Thoracic aorta (tissue), 2 donors: ENCODE results near the gene MSRB3. TPM values are rescaled to one million over a fixed set of nuclear protein-coding genes. Genes with fewer than 3 reads are reported as not detected.

ENCODE experiments used
- ATAC-seq: fragments of 150-250 bp; one replicate; pipeline ENCODE4 v1.8.0; 2017; ENCODE audit warnings: low read depth; ENCODE audit not compliant: insufficient number of reproducible peaks, low FRiP score
- DNase-seq: peaks from one replicate; pipeline ENCODE4 v3.0.0-alpha.2; 2020; ENCODE audit warnings: low spot score
- H3K27ac ChIP-seq, 2 donors: fragments of 200-600 bp; sonication (generic); 1 replicate in 1 of 2; 2 replicates in 1 of 2; pipeline ENCODE4 v1.5.1; 2016; ENCODE audit warnings: mild to moderate bottlenecking in 2 of 2, moderate library complexity in 2 of 2
- H3K27me3 ChIP-seq: fragments of 200-600 bp; sonication (generic); replicated peaks from 2 replicates; pipeline ENCODE4 v1.6.0; 2016; ENCODE audit warnings: mild to moderate bottlenecking; ENCODE audit not compliant: insufficient read depth
- H3K36me3 ChIP-seq: fragments of 200-600 bp; sonication (generic); one replicate; pipeline ENCODE4 v1.5.1; 2016
- H3K4me1 ChIP-seq, 2 donors: fragments of 200-600 bp; sonication (generic); 1 replicate in 1 of 2; 2 replicates in 1 of 2; pipeline versions ENCODE4 v1.5.1 to v1.6.0; 2016; ENCODE audit warnings: low read depth in 2 of 2, mild to moderate bottlenecking in 1 of 2; ENCODE audit not compliant: control insufficient read depth in 1 of 2
- H3K4me3 ChIP-seq: fragments of 200-600 bp; sonication (generic); 2 replicates; pipeline ENCODE4 v1.5.1; 2016; ENCODE audit warnings: mild to moderate bottlenecking
- H3K9me3 ChIP-seq: fragments of 200-600 bp; sonication (generic); 2 replicates; pipeline ENCODE4 v1.5.1; 2016
- CTCF ChIP-seq: fragments of 200-600 bp; sonication (generic); IDR thresholded peaks from one replicate; pipeline ENCODE4 v1.5.1; 2019; ENCODE audit warnings: antibody characterized with exemption
- total RNA-seq, 2 donors: library from RNA; depleted of rRNA; stranded (reverse); fragments of >200 nt; gene quantifications; one replicate each; pipeline versions ENCODE4 v1.1.0 to v1.2.3, GENCODE V29; 2016

Gene MSRB3
- total RNA-seq, 2 donors from 2014 or later: 221 to 232 TPM

GRCh38 chr12:65300097-65300496, 21.6 kb downstream of the MSRB3 start:
- no peak for ATAC-seq
- Histone ChIP-seq H3K4me1 (peaks cover 24 to 50% of the 10 kb centered on the region in 2 donors), H3K27ac (no peak overlapping the region), H3K36me3 (no peaks in the 10 kb centered on the region), H3K9me3 (no peaks in the 10 kb centered on the region), H3K27me3 (no peaks in the 10 kb centered on the region), H3K4me3 (no peak overlapping the region)
- no peak for TF ChIP-seq CTCF
- no peak for DNase-seq

GRCh38 chr12:65300679-65301349, 22.3 kb downstream of the MSRB3 start:
- no peak overlapping the region for H3K4me3 ChIP-seq
- ATAC-seq (no peak), DNase-seq (no peak)
- peaks cover 24 to 58% of the 10 kb centered on the region in 2 donors for H3K4me1 ChIP-seq
- TF ChIP-seq CTCF: peak; percentile 30
- H3K27me3 ChIP-seq: no peaks in the 10 kb centered on the region
- H3K36me3 ChIP-seq: no peaks in the 10 kb centered on the region
- no peaks in the 10 kb centered on the region for H3K9me3 ChIP-seq
- no peak overlapping the region for H3K27ac ChIP-seq

- Histone ChIP-seq H3K27ac (no peak overlapping the region), H3K36me3 (no peaks in the 10 kb centered on the region), H3K4me1 (peaks cover 32 to 75% of the 10 kb centered on the region in 2 donors), H3K9me3 (no peaks in the 10 kb centered on the region), H3K27me3 (no peaks in the 10 kb centered on the region), H3K4me3 (no peak overlapping the region)
- ATAC-seq (no peak), DNase-seq (no peak)
- TF ChIP-seq CTCF: no peak
These were observed 24.4 kb downstream of the MSRB3 start for GRCh38 chr12:65302891-65303290.

- Histone ChIP-seq H3K36me3 (no peaks in the 10 kb centered on the region), H3K9me3 (no peaks in the 10 kb centered on the region), H3K27me3 (no peaks in the 10 kb centered on the region), H3K27ac (no peak overlapping the region), H3K4me3 (no peak overlapping the region), H3K4me1 (peaks cover 27 to 76% of the 10 kb centered on the region in 2 donors)
- DNase-seq (no peak), ATAC-seq (no peak)
- TF ChIP-seq CTCF: no peak
These were observed 27.0 kb downstream of the MSRB3 start for GRCh38 chr12:65305346-65305950.

GRCh38 chr12:65306366-65307168, 28.1 kb downstream of the MSRB3 start:
- Histone ChIP-seq H3K27me3 (no peaks in the 10 kb centered on the region), H3K4me1 (peaks cover 23 to 69% of the 10 kb centered on the region in 2 donors), H3K9me3 (no peaks in the 10 kb centered on the region), H3K27ac (no peak overlapping the region), H3K36me3 (no peaks in the 10 kb centered on the region), H3K4me3 (no peak overlapping the region)
- ATAC-seq: no peak
- no peak for TF ChIP-seq CTCF
- DNase-seq: no peak
